Fibroblast of lung (primary cell): ENCODE data around the gene HSPG2. TPM values are rescaled to one million over a fixed set of nuclear protein-coding genes. Genes with fewer than 3 reads are reported as not detected.

Experiments used
- DNase-seq, 2 donors: peaks; one replicate each; pipeline versions ENCODE4 v3.0.0 to v3.0.0-alpha.2; 2010; ENCODE audit warnings: low read depth in 2 of 2
- H2AFZ ChIP-seq: 2 replicates; pipeline ENCODE4 v1.5.1; 2012; ENCODE audit warnings: low read length, control low read depth, inconsistent platforms
- H3K27ac ChIP-seq: 2 replicates; pipeline ENCODE4 v1.5.1; 2011; ENCODE audit warnings: low read length, control low read depth; ENCODE audit not compliant: insufficient read depth
- H3K27me3 ChIP-seq: 2 replicates; pipeline ENCODE4 v1.5.1; 2011; ENCODE audit warnings: mild to moderate bottlenecking, low read length; ENCODE audit not compliant: control insufficient read depth, insufficient read depth
- H3K36me3 ChIP-seq: 2 replicates; pipeline ENCODE4 v1.5.1; 2011; ENCODE audit warnings: low read length; ENCODE audit not compliant: control insufficient read depth, insufficient read depth
- H3K4me1 ChIP-seq: 2 replicates; pipeline ENCODE4 v1.5.1; 2011; ENCODE audit warnings: low read length; ENCODE audit not compliant: control insufficient read depth, insufficient read depth; ENCODE audit errors: extremely low read depth
- H3K4me2 ChIP-seq: 2 replicates; pipeline ENCODE4 v1.5.1; 2011; ENCODE audit warnings: low read length, control low read depth; ENCODE audit not compliant: insufficient read depth; ENCODE audit errors: extremely low read depth
- H3K4me3 ChIP-seq, 4 experiments: fragments of 200-600 bp in 1 of 4; sonication (generic) in 1 of 4; replicated peaks in 1 of 4; 2 replicates each; pipeline ENCODE4 v1.5.1; 2011 to 2016; ENCODE audit warnings: low read length in 4 of 4, low read depth in 3 of 4, mild to moderate bottlenecking in 3 of 4, control low read depth in 2 of 4, inconsistent platforms in 1 of 4, mixed read lengths in 1 of 4; ENCODE audit not compliant: insufficient read depth in 1 of 4; ENCODE audit errors: control extremely low read depth in 1 of 4
- H3K79me2 ChIP-seq: 2 replicates; pipeline ENCODE4 v1.5.1; 2012; ENCODE audit warnings: mild to moderate bottlenecking, low read length, inconsistent platforms; ENCODE audit not compliant: control insufficient read depth, insufficient read depth
- H3K9ac ChIP-seq: 2 replicates; pipeline ENCODE4 v1.5.1; 2011; ENCODE audit warnings: mild to moderate bottlenecking, low read length, control low read depth; ENCODE audit not compliant: insufficient read depth
- H3K9me3 ChIP-seq: 2 replicates; pipeline ENCODE4 v1.5.1; 2012; ENCODE audit warnings: low read depth, low read length; ENCODE audit not compliant: control insufficient read depth, insufficient read depth
- H4K20me1 ChIP-seq: 2 replicates; pipeline ENCODE4 v1.5.1; 2011; ENCODE audit warnings: low read length; ENCODE audit not compliant: control insufficient read depth, insufficient read depth; ENCODE audit errors: extremely low read depth
- CTCF ChIP-seq, 2 donors: IDR thresholded peaks in 1 of 2; conservative IDR thresholded peaks in 1 of 2; 1 replicate in 1 of 2; 2 replicates in 1 of 2; pipeline ENCODE4 v1.5.1; 2011 to 2012; ENCODE audit warnings: low read length in 2 of 2, control low read depth in 1 of 2, inconsistent platforms in 1 of 2, low read depth in 1 of 2, mild to moderate bottlenecking in 1 of 2
- EZH2 ChIP-seq: IDR thresholded peaks from 2 replicates; pipeline ENCODE4 v1.5.1; 2012; ENCODE audit warnings: low read length, control low read depth, mild to moderate bottlenecking; ENCODE audit errors: missing control alignments
- polyA plus RNA-seq, 2 donors: library from polyadenylated mRNA; depleted of rRNA in 1 of 2; stranded (reverse) in 1 of 2; unstranded in 1 of 2; fragments of >200 nt; gene quantifications; 2 replicates each; pipeline ENCODE4 v1.2.1, GENCODE V29; 2011 to 2012; ENCODE audit warnings: missing spikeins in 1 of 2
- total RNA-seq: library from RNA; depleted of rRNA; stranded (reverse); fragments of >200 nt; gene quantifications from 2 replicates; pipeline ENCODE4 v1.2.1, GENCODE V29; 2014

The HSPG2 gene
- total and polyA plus RNA-seq, 2 donors (not counting 1 experiment from before 2014, with no cell fraction given): 40.7 to 88.4 TPM

- Histone ChIP-seq H3K9ac (peak overlapping the region; percentile 87), H3K79me2 (peaks cover 45% of the 10 kb centered on the region), H3K4me3 (peak overlapping the region; percentile 72 to 94 (median 80)), H3K4me1 (peaks cover 41% of the 10 kb centered on the region), H3K27ac (peak overlapping the region; percentile 88), H3K4me2 (peak overlapping the region; percentile 91), H4K20me1 (no peaks in the 10 kb centered on the region), H2AFZ (no peak overlapping the region), H3K36me3 (peaks cover 2% of the 10 kb centered on the region), H3K27me3 (no peaks in the 10 kb centered on the region), H3K9me3 (no peaks in the 10 kb centered on the region)
- DNase-seq: no peak
- TF ChIP-seq CTCF (conservative IDR thresholded peaks at IDR 0.05 in 1 of 2, IDR thresholded peaks at IDR 0.05 in 1 of 2; ENCODE audit: low read depth in 1 of 2, low read length in 2 of 2): no peak
- TF ChIP-seq EZH2: no peak
Measured at GRCh38 chr1:21936366-21937031, 611 bp downstream of the HSPG2 start.

GRCh38 chr1:21935891-21936365 is 1.2 kb downstream of the HSPG2 start:
- TF ChIP-seq CTCF (conservative IDR thresholded peaks at IDR 0.05 in 1 of 2, IDR thresholded peaks at IDR 0.05 in 1 of 2; ENCODE audit: low read depth in 1 of 2, low read length in 2 of 2) (no peak), EZH2 (no peak)
- Histone ChIP-seq H3K79me2 (peaks cover 45% of the 10 kb centered on the region), H3K9me3 (no peaks in the 10 kb centered on the region), H3K27me3 (no peaks in the 10 kb centered on the region), H3K9ac (peak overlapping the region; percentile 87), H2AFZ (no peak overlapping the region), H3K27ac (peak overlapping the region; percentile 88), H3K4me3 (peak overlapping the region; percentile 72 to 94 (median 80)), H3K4me1 (peaks cover 44% of the 10 kb centered on the region), H4K20me1 (no peaks in the 10 kb centered on the region), H3K4me2 (peak overlapping the region; percentile 91), H3K36me3 (peaks cover 2% of the 10 kb centered on the region)
- no peak for DNase-seq

- TF ChIP-seq EZH2 (no peak), CTCF (conservative IDR thresholded peaks at IDR 0.05 in 1 of 2, IDR thresholded peaks at IDR 0.05 in 1 of 2; ENCODE audit: low read depth in 1 of 2, low read length in 2 of 2) (no peak)
- H4K20me1 ChIP-seq: no peaks in the 10 kb centered on the region
- H3K9me3 ChIP-seq: no peaks in the 10 kb centered on the region
- H3K27ac ChIP-seq: peak overlapping the region; percentile 88
- peak overlapping the region; percentile 87 for H3K9ac ChIP-seq
- no peak overlapping the region for H2AFZ ChIP-seq
- H3K27me3 ChIP-seq: no peaks in the 10 kb centered on the region
- peak in 1 of 2 donors; percentile 77 for DNase-seq
- H3K4me3 ChIP-seq: peak overlapping the region; percentile 72 to 94 (median 80)
- peaks cover 50% of the 10 kb centered on the region for H3K79me2 ChIP-seq
- H3K4me2 ChIP-seq: peak overlapping the region; percentile 91
- H3K36me3 ChIP-seq: peaks cover 2% of the 10 kb centered on the region
- H3K4me1 ChIP-seq: peaks cover 50% of the 10 kb centered on the region
Measured at GRCh38 chr1:21935393-21935804, 1.7 kb downstream of the HSPG2 start.
